IMR-90 (cell line): Measurements from ENCODE around the gene RPTOR. TPM values are rescaled to one million over a fixed set of nuclear protein-coding genes. Genes with fewer than 3 reads are reported as not detected.
A peak's percentile ranks its signal among the peaks of the same experiment; 100 is the strongest.

Experiments
- ATAC-seq: fragments of 200-7000 bp; cut with Tn5 transposase; 2 replicates; pipeline ENCODE4 v1.9.1; 2020; ENCODE audit warnings: low read depth, mild to moderate bottlenecking, moderate library complexity
- BruUV-seq: library from RNA; stranded (reverse); fragments of 400-500 nt; replicated peaks from 2 replicates; lab custom pipeline; 2021; lab: Mats Ljungman, UMichigan
- CTCF ChIA-PET: fragments of 300-600 bp; formaldehyde crosslinking; extraction: SDS; loops from one replicate; lab custom pipeline; 2021; ENCODE audit warnings: antibody characterized with exemption; lab: Yijun Ruan, JAX
- POLR2A ChIA-PET: fragments of 300-600 bp; sonication (Branson Sonifier 250); formaldehyde crosslinking; loops from one replicate; lab custom pipeline; 2022; ENCODE audit warnings: antibody characterized with exemption; ENCODE audit not compliant: unreplicated experiment; lab: Charles Lee
- DNase-seq: peaks from one replicate; pipeline ENCODE4 v3.0.0; 2013
- H2AFZ ChIP-seq: replicated peaks from 2 replicates; pipeline ENCODE3; 2013; ENCODE audit warnings: low read length, mild to moderate bottlenecking; ENCODE audit not compliant: poor library complexity
- H2AK5ac ChIP-seq: 2 replicates; pipeline ENCODE4 v1.6.1; 2013; ENCODE audit warnings: low read depth, low read length, inconsistent platforms
- H2AK9ac ChIP-seq: replicated peaks from 2 replicates; pipeline ENCODE3; 2013; ENCODE audit warnings: mild to moderate bottlenecking, low read depth, low read length, moderate library complexity; ENCODE audit not compliant: poor library complexity
- H2BK120ac ChIP-seq: 2 replicates; pipeline ENCODE4 v1.6.1; 2013; ENCODE audit warnings: low read depth, low read length, inconsistent platforms
- H2BK15ac ChIP-seq: 3 replicates; pipeline ENCODE4 v1.6.1; 2013; ENCODE audit warnings: low read depth, low read length, inconsistent platforms
- H2BK20ac ChIP-seq: 2 replicates; pipeline ENCODE4 v1.6.1; 2013; ENCODE audit warnings: low read depth, mild to moderate bottlenecking, inconsistent platforms, low read length, moderate library complexity
- H2BK5ac ChIP-seq: 2 replicates; pipeline ENCODE4 v1.6.1; 2013; ENCODE audit warnings: mild to moderate bottlenecking, low read depth, low read length, inconsistent platforms; ENCODE audit not compliant: poor library complexity, severe bottlenecking
- H3K14ac ChIP-seq: replicated peaks from 2 replicates; pipeline ENCODE4 v1.6.1; 2013; ENCODE audit warnings: low read depth, low read length, inconsistent platforms
- H3K18ac ChIP-seq: 2 replicates; pipeline ENCODE4 v1.6.1; 2013; ENCODE audit warnings: low read depth, low read length, control low read depth
- H3K23ac ChIP-seq: 2 replicates; pipeline ENCODE4 v1.6.1; 2013; ENCODE audit warnings: low read depth, low read length, inconsistent platforms
- H3K27ac ChIP-seq: 2 replicates; pipeline ENCODE4 v1.5.1; 2013; ENCODE audit warnings: mild to moderate bottlenecking, control low read depth, low read length; ENCODE audit not compliant: insufficient read depth
- H3K27me3 ChIP-seq: 2 replicates; pipeline ENCODE4 v1.6.1; 2013; ENCODE audit warnings: low read length; ENCODE audit not compliant: control insufficient read depth, insufficient read depth
- H3K36me3 ChIP-seq: 2 replicates; pipeline ENCODE4 v1.6.1; 2013; ENCODE audit warnings: low read length, mixed read lengths; ENCODE audit not compliant: control insufficient read depth, insufficient read depth
- H3K4ac ChIP-seq: 2 replicates; pipeline ENCODE4 v1.6.1; 2013; ENCODE audit warnings: low read depth, low read length, inconsistent platforms
- H3K4me1 ChIP-seq: 2 replicates; pipeline ENCODE4 v1.6.1; 2013; ENCODE audit warnings: low read length, mixed read lengths; ENCODE audit not compliant: control insufficient read depth, insufficient read depth
- H3K4me2 ChIP-seq: 2 replicates; pipeline ENCODE4 v1.6.1; 2013; ENCODE audit warnings: low read depth, mild to moderate bottlenecking, control low read depth, low read length, moderate library complexity
- H3K4me3 ChIP-seq: 2 replicates; pipeline ENCODE4 v1.5.1; 2013; ENCODE audit warnings: low read depth, mild to moderate bottlenecking, control low read depth, low read length, moderate library complexity; ENCODE audit not compliant: insufficient read depth
- H3K56ac ChIP-seq: 2 replicates; pipeline ENCODE4 v1.6.1; 2013; ENCODE audit warnings: low read length, inconsistent platforms; ENCODE audit not compliant: insufficient read depth; ENCODE audit errors: extremely low read depth
- H3K79me1 ChIP-seq, 2 experiments: 2 replicates each; pipeline ENCODE4 v1.6.1; 2013; ENCODE audit warnings: low read length in 2 of 2, inconsistent platforms in 1 of 2, low read depth in 1 of 2
- H3K9ac ChIP-seq: 2 replicates; pipeline ENCODE4 v1.6.1; 2013; ENCODE audit warnings: low read depth, low read length, control low read depth
- H3K9me1 ChIP-seq: 2 replicates; pipeline ENCODE4 v1.6.1; 2013; ENCODE audit warnings: low read length, inconsistent platforms; ENCODE audit not compliant: insufficient read depth
- H3K9me3 ChIP-seq: 2 replicates; pipeline ENCODE4 v1.6.1; 2013; ENCODE audit warnings: low read length; ENCODE audit not compliant: control insufficient read depth, insufficient read depth
- H4K20me1 ChIP-seq: 2 replicates; pipeline ENCODE4 v1.6.1; 2013; ENCODE audit warnings: low read length, inconsistent platforms; ENCODE audit not compliant: insufficient read depth
- H4K5ac ChIP-seq: 2 replicates; pipeline ENCODE4 v1.6.1; 2013; ENCODE audit warnings: mild to moderate bottlenecking, low read depth, low read length, control low read depth
- H4K8ac ChIP-seq, 2 experiments: 2 replicates each; pipeline ENCODE4 v1.6.1; 2013; ENCODE audit warnings: low read depth in 2 of 2, low read length in 2 of 2, control low read depth in 1 of 2, inconsistent platforms in 1 of 2
- H4K91ac ChIP-seq: 2 replicates; pipeline ENCODE4 v1.6.1; 2013; ENCODE audit warnings: low read depth, low read length, inconsistent platforms; ENCODE audit not compliant: insufficient read depth
- BHLHE40 ChIP-seq: fragments of 150-350 bp; IDR thresholded peaks from 2 replicates; pipeline ENCODE4 v1.6.1; 2016; ENCODE audit warnings: mild to moderate bottlenecking, low read depth, low read length
- CEBPB ChIP-seq: IDR thresholded peaks from 2 replicates; pipeline ENCODE4 v1.6.1; 2012; ENCODE audit warnings: low read depth, low read length, improper control_type of control experiment
- MAFK ChIP-seq: IDR thresholded peaks from 2 replicates; pipeline ENCODE4 v1.6.1; 2012; ENCODE audit warnings: low read depth, low read length, improper control_type of control experiment
- MAZ ChIP-seq: IDR thresholded peaks from 2 replicates; pipeline ENCODE4 v1.6.1; 2012; ENCODE audit warnings: low read depth, mild to moderate bottlenecking, low read length, improper control_type of control experiment, moderate library complexity, borderline replicate concordance
- MXI1 ChIP-seq: IDR thresholded peaks from 2 replicates; pipeline ENCODE4 v1.6.1; 2012; ENCODE audit warnings: low read depth, mild to moderate bottlenecking, low read length, moderate library complexity, borderline replicate concordance
- NFE2L2 ChIP-seq: fragments of 150-350 bp; IDR thresholded peaks from 2 replicates; pipeline ENCODE4 v1.6.1; 2016; ENCODE audit warnings: low read depth, mild to moderate bottlenecking, low read length
- POLR2A ChIP-seq: IDR thresholded peaks from 2 replicates; pipeline ENCODE4 v1.6.1; 2012; ENCODE audit warnings: mild to moderate bottlenecking, low read depth, low read length
- RCOR1 ChIP-seq: IDR thresholded peaks from 2 replicates; pipeline ENCODE4 v1.6.1; 2012; ENCODE audit warnings: mild to moderate bottlenecking, low read length, improper control_type of control experiment; ENCODE audit not compliant: insufficient replicate concordance
- RFX5 ChIP-seq: IDR thresholded peaks from 2 replicates; pipeline ENCODE4 v1.8.0; 2012; ENCODE audit warnings: low read depth, mild to moderate bottlenecking, low read length, moderate library complexity
- SMC3 ChIP-seq: fragments of 150-350 bp; IDR thresholded peaks from 2 replicates; pipeline ENCODE4 v1.6.1; 2016; ENCODE audit warnings: low read depth, mild to moderate bottlenecking, antibody characterized with exemption, low read length, moderate library complexity
- WGBS, 2 experiments: methylation state at CpG; one replicate each; pipeline versions ENCODE4 v1.1.5 to v1.1.7; 2013; ENCODE audit warnings: missing lambda C conversion rate in 2 of 2; ENCODE audit not compliant: insufficient read length in 1 of 2; ENCODE audit errors: extremely low coverage in 2 of 2; 5-methylcytosine and 5-hydroxymethylcytosine counted together
- dilution Hi-C: fragments of 300-500 bp; cut with HindIII; formaldehyde crosslinking; loops from one replicate; pipeline ENCODE4 v1.14.3; 2018; ENCODE audit warnings: low sequenced_read_pairs; ENCODE audit not compliant: unreplicated experiment
- in situ Hi-C: fragments of 300-500 bp; cut with MboI; formaldehyde crosslinking; loops from 3 replicates; pipeline ENCODE4 v1.14.3; 2019; ENCODE audit warnings: low sequenced_read_pairs, inconsistent platforms, mixed read lengths
- intact Hi-C: fragments of 100-400 bp; cut with micrococcal nuclease; formaldehyde crosslinking; loops from 2 replicates; pipeline ENCODE4 v1.10.0; 2022
- polyA plus RNA-seq, 3 experiments: library from polyadenylated mRNA; depleted of rRNA; stranded (reverse); fragments of >200 nt; gene quantifications; 2 replicates each; pipeline ENCODE4 v1.2.3, GENCODE V29; 2012; ENCODE audit warnings: low replicate concordance in 1 of 3
- total RNA-seq: library from RNA; depleted of rRNA; stranded (reverse); fragments of >200 nt; gene quantifications from 2 replicates; pipeline ENCODE4 v1.2.3, GENCODE V29; 2012
- TF ChIP-seq, protein P1 (sequence below): fragments of 150-350 bp; IDR thresholded peaks from 2 replicates; pipeline ENCODE4 v1.6.1; 2017; ENCODE audit warnings: mild to moderate bottlenecking, antibody characterized with exemption, low read length, low read depth
- TF ChIP-seq, protein P2 (sequence below): conservative IDR thresholded peaks from 2 replicates; pipeline ENCODE4 v1.5.1; 2012; ENCODE audit warnings: mild to moderate bottlenecking, low read depth, low read length, improper control_type of control experiment

Gene RPTOR
- total and polyA plus RNA-seq, 2 of the 4 experiments (the other 2 are of a cell fraction) = 10.8 to 14.7 TPM

DNA sequence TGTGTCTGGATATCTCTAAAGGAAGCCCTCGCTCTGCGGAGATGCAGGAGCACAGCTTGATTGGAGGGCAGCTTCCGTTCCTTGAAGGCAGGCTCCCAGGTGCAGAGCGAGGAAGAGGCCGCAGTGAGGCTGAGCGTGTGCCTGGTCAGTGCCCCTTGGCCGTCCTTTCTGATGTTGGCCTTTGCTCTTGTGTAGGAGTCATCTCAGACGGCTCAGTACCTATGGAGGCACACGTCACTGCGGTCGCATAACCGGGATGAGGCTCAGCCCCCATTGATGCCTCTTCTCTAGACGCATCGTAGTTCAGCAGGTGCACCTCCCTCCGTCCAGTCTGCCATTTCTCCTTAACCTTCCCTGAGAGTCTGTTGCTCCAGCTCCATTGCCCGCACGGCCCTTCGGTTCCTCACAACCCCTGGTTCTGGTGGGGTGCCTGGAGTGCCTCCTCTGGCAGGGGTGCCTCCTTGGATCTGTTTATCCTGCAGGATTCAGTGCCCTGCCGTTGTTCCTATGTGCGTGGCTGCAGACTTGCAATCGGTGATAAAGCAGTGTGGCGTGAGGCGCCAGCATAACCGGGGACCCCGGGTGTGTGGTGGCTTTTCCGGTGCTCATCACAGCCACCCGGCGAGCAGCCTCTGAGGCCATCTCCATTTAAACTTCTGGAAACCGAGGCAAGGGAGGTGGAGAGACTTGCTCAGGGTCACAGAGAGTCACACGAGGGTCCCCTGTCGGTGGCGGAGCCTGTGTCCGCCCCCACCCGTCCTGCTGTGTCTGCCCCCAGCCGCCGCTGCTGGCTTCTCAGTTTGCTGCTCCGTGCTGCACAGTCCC, 258.2 kb downstream of the RPTOR start:
- Histone ChIP-seq H4K5ac (no peak overlapping the region), H3K4me1 (peaks cover 7% of the 10 kb centered on the region; the same call in 1 of the 2 replicates), H3K9me1 (peaks cover 15% of the 10 kb centered on the region), H2BK5ac (no peak overlapping the region), H4K91ac (no peak overlapping the region), H3K79me1 (peaks cover 8 to 38% of the 10 kb centered on the region in 2 experiments), H2BK15ac (no peak overlapping the region; the same call in 2 of the 3 replicates), H3K9me3 (no peaks in the 10 kb centered on the region; the same call in 1 of the 2 replicates), H3K27ac (no peak overlapping the region), H3K56ac (no peak overlapping the region), H2AFZ (no peak overlapping the region), H3K4ac (no peak overlapping the region), H3K36me3 (peaks cover 4% of the 10 kb centered on the region; the same call in 1 of the 2 replicates), H2AK9ac (no peak overlapping the region), H2AK5ac (0 out of 2 replicates have a peak overlapping the region, but pooled peaks have one; percentile 30), H3K14ac (no peak overlapping the region), H3K27me3 (no peaks in the 10 kb centered on the region), H3K23ac (no peak overlapping the region), H4K8ac (no peak overlapping the region), H3K9ac (no peak overlapping the region), H3K4me3 (no peak overlapping the region), H2BK20ac (no peak overlapping the region), H3K4me2 (no peak overlapping the region), H3K18ac (no peak overlapping the region), H2BK120ac (no peak overlapping the region), H4K20me1 (no peaks in the 10 kb centered on the region)
- ChIA-PET POLR2A (no interaction called here), CTCF (no interaction called here)
- DNase-seq = no peak
- no peak for TF ChIP-seq MAFK
- no peak for TF ChIP-seq SMC3
- TF ChIP-seq, protein P1, sequence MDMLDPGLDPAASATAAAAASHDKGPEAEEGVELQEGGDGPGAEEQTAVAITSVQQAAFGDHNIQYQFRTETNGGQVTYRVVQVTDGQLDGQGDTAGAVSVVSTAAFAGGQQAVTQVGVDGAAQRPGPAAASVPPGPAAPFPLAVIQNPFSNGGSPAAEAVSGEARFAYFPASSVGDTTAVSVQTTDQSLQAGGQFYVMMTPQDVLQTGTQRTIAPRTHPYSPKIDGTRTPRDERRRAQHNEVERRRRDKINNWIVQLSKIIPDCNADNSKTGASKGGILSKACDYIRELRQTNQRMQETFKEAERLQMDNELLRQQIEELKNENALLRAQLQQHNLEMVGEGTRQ = no peak
- TF ChIP-seq NFE2L2 = no peak
- no peak for TF ChIP-seq CEBPB
- TF ChIP-seq MXI1 = no peak
- TF ChIP-seq, protein P2, sequence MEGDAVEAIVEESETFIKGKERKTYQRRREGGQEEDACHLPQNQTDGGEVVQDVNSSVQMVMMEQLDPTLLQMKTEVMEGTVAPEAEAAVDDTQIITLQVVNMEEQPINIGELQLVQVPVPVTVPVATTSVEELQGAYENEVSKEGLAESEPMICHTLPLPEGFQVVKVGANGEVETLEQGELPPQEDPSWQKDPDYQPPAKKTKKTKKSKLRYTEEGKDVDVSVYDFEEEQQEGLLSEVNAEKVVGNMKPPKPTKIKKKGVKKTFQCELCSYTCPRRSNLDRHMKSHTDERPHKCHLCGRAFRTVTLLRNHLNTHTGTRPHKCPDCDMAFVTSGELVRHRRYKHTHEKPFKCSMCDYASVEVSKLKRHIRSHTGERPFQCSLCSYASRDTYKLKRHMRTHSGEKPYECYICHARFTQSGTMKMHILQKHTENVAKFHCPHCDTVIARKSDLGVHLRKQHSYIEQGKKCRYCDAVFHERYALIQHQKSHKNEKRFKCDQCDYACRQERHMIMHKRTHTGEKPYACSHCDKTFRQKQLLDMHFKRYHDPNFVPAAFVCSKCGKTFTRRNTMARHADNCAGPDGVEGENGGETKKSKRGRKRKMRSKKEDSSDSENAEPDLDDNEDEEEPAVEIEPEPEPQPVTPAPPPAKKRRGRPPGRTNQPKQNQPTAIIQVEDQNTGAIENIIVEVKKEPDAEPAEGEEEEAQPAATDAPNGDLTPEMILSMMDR = no peak
- no peak for TF ChIP-seq RFX5
- no peak for TF ChIP-seq RCOR1
- no peak for TF ChIP-seq POLR2A
- no peak for TF ChIP-seq MAZ
- no peak for TF ChIP-seq BHLHE40
- ATAC-seq = no peak
- dilution Hi-C loops (no loop called here), intact Hi-C loops (no loop called here), in situ Hi-C loops (no loop called here)
- BruUV-seq = no TSS peak
- WGBS, 2 experiments = 96% methylated on average over 28 of the region's 37 CpGs; no CpG with 5 or more reads in 1 of the 2 experiments
